Stimulated activated CD4-positive, alpha-beta T cell treated with anti-CD3 and anti-CD28 coated beads, Interleukin-1b, Interleukin-23, amount 100 ng/mL, for 4 hours (primary cell): ENCODE measurements around the gene WIPF2.

ENCODE experiments used
- DNase-seq, 2 donors: peaks; one replicate each; pipeline ENCODE4 v3.0.0-alpha.2; 2020; ENCODE audit warnings: low read depth in 2 of 2

Gene WIPF2

DNA sequence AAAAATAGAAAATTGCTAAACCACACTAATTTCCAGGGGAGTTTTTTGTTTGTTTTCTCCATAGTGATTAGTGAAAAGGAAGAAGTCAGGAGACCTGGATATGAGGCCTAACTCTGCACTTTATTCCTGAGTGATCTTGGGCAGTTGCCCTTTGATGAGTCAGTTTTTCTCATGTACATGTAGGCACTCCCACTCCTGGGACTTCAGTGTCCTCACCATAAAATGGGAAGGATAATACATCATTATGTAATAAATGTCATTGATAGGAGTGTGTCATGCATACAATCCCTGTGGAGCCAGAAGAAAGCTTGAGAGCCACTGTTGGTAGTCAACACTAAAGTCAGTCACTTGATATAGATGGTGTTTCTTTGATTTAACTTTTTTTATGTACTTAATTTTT lies 32.5 kb downstream of the WIPF2 start:
- no peak for DNase-seq

DNA sequence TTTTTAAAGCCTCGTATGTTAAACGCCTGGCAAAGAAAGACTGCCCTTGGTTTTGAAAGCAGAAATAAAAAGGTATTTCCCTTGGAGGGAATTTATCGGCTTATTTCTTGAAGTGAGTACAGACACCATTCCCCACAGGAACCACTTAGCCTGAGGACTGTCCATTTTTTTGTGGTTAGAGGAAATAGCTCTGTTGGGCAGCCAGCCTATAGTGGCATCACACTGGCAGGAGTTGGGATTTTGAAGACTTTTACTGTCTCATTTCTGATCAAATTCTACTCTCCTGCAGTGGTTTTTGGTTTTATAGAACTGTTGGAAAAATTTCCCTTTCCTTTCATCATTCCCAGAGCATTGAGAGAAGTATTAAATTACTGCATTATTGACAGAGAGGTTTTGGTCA lies 34.5 kb downstream of the WIPF2 start:
- DNase-seq = no peak

DNA sequence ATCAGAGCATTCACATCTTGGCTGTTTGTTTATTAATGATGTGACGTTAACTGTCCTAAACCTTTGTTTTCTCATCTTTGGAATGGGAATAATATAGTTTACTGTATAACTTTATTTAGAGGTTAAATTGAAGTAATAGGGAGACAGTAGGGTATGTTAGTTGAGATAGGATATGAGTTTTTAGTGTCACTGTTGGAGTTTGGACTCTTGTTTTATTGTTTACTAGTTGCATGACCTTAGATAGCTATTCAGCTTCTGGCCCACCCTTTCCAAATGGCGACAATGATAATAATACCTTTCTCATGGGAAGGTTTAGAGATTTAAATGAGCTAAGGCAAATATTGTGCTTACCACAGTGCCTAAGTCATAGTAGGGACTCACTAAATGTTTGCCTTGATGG lies 40.4 kb downstream of the WIPF2 start:
- DNase-seq = no peak

DNA sequence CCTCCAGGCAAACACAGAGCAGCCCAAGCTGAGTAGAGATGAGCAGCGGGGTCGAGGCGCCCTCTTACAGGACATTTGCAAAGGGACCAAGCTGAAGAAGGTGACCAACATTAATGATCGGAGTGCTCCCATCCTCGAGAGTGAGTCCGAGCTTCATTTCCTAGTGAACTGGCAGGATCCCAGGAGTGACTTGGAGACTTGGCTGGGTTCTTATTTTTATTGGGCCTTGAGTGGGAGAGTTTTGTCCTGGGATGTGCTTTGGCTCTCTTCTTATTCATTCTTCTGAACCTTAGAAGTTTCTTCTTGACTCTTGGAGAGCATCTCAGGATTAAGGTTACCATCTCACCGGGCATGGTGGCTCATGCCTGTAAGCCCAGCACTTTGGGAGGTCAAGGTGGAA lies 41.4 kb downstream of the WIPF2 start:
- DNase-seq = no peak

DNA sequence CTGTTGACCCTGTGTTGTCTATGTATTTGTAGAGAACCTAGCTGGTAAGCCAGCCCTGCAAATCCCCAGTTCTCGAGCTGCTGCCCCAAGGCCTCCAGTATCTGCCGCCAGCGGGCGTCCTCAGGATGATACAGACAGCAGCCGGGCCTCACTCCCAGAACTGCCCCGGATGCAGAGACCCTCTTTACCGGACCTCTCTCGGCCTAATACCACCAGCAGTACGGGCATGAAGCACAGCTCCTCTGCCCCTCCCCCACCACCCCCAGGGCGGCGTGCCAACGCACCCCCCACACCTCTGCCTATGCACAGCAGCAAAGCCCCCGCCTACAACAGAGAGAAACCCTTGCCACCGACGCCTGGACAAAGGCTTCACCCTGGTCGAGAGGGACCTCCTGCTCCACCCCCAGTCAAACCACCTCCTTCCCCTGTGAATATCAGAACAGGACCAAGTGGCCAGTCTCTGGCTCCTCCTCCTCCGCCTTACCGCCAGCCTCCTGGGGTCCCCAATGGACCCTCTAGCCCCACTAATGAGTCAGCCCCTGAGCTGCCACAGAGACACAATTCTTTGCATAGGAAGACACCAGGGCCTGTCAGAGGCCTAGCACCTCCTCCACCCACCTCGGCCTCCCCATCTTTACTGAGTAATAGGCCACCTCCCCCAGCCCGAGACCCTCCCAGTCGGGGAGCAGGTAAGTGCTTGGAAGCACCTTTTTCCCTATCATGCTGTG lies 45.5 kb downstream of the WIPF2 start:
- no peak for DNase-seq

DNA sequence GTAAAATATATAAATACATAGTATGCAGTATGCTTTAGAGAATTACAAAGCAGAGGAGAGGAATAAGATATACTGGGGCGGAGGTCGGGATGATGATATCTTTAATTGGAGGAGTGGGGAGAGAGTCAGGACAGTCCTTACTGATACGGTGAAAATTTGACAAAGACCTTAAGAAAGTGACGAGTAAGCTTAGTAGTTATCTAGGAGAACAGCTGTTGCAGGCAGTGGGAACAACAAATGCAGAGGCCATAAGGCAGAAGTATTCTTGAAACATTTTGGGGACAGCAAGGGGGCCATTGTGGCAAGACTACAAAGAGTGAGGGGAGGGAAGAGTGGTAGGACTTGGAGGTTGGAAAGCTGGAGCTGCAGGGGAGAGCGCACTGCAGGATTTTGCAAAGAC lies 46.2 kb downstream of the WIPF2 start:
- DNase-seq = no peak

DNA sequence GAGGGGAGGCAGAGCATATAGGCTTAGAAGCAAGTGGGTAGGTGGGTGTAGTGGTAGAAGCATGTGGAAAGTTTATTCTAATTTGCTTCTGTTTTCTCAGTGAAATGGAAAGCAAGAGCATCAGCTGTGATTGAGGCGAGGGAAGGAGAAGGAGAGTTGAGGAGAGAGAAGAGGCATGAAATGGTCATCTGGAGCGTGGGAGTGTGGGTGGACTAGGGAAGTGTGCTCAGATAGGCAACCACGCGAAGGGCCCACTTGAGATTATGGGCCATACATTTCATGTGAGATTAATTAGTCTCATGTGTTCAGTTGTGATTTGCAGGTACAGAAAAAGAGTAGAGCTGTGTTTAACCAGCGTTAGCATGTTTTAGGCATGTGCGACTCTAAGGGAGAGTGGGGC lies 47.8 kb downstream of the WIPF2 start:
- no peak for DNase-seq

DNA sequence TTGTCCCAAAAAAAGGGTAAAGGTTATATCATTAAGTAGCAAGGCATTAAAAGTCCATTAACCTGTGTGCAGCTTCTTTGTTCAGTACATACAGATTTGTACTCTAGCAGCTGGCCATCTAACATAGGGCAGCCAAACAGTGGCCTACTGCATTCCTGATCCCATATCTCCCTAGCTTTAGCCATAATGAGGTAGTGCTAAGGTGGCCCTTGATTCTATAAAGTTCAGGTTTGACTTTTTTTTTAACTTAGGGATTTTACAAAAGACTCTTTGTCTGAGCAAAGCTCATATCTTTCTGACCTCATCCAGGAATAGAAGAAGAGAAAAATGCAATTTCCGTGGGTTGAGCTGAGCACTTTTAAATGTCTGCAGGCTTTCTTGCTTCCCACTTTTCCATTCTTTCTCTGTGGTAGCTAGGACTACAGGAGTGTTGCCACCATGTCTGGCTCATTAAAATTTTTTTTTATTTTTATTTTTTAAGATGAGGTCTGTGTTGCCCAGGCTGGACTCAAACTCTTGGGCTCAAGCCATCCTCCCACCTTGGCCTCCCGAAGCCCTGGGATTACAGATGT lies 49.1 kb downstream of the WIPF2 start:
- DNase-seq = no peak

DNA sequence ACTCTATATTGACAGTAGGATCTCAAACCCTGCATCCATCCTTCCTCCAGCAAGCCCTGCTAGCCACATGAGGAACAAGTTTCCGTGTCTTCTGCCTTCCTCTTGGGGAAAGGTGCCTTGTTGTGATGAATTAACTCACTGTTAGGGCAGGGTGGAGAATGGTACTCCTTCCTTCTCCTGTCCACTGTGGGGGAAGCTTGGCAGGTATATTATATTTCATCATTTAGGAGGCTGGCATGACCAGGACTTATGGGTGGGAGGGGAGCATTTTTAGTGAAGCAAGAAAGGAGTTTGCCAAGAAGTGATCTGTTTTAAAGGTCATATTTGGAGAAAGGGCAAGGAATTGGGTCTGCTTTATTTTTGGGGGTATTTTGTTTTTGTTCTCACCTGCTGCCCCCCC lies 59.3 kb downstream of the WIPF2 start:
- no peak for DNase-seq

DNA sequence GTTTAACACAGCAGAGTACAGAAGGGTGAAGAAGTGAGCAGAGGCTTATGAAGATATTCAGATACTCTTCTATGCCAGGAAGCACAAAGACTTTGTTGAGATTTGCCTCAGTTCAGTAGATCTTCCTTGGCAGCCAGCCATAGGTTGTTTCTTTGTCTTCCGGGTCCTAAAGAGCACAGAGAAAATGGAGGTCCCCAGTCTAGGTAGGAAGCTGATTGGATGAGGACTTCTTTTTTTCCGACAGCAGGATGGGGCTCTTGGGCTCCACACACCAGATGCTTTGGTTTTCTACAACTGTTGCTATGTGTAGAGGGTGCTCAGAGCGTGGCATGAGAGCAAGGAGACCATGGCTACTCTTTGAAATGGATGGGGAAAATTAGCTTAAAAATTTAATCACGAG lies 60.3 kb downstream of the WIPF2 start:
- DNase-seq = no peak

DNA sequence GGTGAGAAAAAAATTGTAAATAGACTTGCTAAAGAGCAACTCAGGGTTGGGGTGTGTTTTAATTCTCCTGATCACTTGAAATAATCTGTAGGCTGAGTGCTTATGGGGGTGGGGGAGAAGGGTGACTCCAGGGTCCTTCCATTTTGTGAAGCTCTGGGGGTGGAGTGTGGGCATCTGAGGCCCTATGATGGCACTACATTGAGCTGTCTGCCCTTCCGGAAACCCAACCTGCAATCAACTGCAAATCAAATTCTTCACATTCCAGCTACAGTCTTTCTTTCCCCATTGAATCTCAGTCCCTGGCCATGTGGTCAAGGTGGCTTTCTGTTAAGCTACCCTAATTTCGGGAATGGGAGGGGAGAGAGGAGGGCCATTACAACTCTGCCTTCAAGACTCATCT lies 62.6 kb downstream of the WIPF2 start:
- DNase-seq = no peak

DNA sequence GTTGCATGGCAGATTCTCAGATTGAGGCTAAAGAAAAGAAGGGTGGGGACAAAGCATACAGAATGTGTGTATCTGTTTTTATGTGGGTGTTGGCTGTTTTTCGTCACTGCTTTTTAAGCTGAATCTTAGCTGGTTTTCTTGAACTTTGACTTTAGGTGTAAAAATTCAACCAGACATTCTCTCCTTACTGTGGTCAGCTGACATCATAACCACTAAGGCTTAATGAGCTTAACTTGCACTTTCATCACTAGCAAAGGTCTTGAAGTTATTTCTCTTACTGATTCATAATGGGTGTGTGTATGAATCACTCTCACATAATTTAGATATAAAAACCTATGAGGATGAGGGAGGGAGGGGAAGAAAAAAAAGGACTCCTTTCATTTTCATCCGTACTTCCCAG lies 64.6 kb downstream of the WIPF2 start:
- no peak for DNase-seq

DNA sequence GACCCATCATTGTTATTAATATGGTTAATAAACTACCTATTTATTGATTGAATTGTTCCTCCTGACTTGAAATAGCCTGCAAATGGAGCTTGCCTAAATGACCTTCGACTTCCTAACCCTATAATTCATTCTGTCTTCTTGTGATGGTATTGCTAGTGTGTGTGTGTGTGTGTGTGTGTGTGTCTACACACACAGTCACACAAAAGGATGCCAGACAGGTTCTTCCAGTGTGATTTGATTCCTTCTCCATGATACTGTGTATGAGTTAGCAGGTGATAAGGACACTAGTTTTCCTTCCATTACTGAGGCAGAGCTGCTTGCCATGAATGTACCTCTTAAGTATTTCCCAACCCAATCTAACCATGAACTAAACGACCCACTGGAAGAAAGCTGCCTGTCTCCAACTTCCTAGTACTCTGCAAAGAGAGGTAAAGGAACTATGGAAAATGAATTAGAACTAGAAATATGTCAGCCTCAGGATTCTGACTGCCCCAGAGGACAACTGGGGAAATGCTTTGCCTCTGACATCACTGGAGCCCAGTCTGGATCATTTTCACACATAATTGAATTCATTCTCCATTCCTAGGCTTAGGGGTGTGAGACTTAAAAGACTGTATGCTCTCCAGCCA lies 65.1 kb downstream of the WIPF2 start:
- no peak for DNase-seq

DNA sequence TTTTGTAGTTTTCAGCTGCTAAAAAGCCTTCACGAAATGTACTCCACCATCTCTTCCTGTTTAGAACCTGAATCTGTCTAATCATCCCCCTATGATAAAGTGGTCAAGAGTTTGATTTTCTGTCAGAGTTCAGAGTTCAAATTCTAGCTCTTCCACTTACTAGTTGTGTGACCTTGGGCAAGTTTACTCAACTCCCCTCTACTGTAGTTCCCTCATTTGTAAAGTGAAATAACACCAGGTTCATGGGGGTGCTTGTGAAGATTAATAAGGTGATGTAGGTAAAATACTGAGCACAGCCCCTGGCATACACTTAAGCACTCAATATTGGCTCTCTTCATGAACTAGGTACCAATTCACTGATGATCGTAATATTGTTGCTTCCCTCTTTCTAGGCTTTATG lies 67.4 kb downstream of the WIPF2 start:
- DNase-seq = no peak

DNA sequence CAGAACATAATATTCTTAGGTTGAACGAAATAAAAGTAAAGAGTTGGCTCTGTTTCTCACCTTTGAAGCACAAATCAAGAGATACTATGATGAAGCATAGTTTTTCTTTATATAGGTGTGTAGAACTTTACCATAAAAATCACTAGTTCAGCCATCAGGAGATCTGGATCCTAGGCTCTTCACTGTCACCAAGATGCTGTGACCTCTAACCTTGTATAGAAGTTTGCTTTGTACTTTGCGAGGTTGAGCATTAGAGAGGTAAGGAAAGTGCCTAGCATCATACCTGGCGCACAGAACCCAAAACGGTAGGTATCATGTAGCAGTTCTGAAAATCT lies 68.0 kb downstream of the WIPF2 start:
- no peak for DNase-seq

DNA sequence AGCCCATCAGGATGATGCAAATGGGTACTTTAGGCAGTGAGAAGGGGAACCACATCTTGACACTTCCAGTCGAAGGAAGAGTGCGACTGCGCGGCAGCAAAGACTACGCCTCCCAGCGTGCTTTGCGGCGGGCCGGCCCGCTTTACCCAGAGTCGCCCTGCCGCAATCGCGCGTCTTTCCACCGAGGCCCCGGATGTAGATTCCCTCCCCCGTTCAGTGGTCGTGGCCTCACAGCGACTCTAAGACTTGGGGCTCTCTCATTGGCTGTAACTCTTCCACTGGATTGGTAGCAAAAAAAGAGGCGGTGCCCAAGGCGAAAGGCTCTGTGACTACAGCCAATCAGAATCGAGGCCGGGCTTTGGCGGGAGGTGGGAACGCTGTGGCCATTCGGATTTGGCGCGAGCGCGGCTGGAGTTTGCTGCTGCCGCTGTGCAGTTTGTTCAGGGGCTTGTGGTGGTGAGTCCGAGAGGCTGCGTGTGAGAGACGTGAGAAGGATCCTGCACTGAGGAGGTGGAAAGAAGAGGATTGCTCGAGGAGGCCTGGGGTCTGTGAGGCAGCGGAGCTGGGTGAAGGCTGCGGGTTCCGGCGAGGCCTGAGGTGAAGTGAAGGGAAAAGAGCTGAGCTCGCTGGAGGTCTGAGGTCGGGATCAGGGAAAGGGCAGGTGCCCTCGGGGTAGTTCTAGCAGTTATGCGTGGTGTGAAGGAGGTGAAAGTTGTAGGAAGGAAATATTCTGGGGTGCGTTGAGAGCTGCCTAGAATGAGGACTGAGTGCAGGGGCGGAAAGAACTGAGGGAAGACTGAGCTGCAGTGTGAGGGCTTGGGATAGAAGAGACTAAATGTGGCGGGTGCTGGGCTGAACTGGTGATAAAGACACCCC lies 68.6 kb downstream of the WIPF2 start, which contains the start of gene CDC6:
CDC6 (plus strand) TSS at position 386 of the 876 bp plus-strand sequence. CDS start 1,542 bp downstream, outside the sequence.
- DNase-seq = peak; percentile 94 to 95

DNA sequence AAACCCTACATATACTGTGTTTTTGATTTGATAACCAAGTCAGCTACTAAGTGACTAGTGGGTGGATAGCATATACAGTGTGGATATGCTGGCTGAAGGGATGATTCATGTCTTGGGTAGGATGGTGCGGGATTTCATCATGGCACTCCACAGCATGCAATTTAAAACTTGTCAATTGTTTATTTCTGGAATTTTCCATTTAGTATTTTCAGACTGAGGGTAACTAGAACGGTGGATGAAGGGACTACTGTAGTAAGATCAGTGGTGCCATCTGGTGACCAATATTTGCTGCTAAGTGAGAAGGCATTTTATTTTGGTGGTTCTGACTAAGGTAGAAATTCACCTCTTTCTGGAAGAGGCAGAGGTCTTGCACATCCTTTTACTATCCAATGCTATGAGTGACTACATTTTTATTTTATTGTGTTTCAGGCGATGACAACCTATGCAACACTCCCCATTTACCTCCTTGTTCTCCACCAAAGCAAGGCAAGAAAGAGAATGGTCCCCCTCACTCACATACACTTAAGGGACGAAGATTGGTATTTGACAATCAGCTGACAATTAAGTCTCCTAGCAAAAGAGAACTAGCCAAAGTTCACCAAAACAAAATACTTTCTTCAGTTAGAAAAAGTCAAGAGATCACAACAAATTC lies 71.7 kb downstream of the WIPF2 start:
- no peak for DNase-seq

DNA sequence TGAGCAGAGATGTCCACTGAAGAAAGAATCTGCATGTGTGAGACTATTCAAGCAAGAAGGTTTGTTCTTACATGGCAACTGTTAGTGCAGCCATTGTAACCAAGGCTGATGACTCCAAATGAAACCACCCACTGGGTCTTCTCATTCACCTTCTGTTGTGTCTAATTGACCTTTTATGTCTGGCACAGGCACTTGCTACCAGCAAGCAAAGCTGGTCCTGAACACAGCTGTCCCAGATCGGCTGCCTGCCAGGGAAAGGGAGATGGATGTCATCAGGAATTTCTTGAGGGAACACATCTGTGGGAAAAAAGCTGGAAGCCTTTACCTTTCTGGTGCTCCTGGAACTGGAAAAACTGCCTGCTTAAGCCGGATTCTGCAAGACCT lies 72.2 kb downstream of the WIPF2 start:
- DNase-seq = no peak

DNA sequence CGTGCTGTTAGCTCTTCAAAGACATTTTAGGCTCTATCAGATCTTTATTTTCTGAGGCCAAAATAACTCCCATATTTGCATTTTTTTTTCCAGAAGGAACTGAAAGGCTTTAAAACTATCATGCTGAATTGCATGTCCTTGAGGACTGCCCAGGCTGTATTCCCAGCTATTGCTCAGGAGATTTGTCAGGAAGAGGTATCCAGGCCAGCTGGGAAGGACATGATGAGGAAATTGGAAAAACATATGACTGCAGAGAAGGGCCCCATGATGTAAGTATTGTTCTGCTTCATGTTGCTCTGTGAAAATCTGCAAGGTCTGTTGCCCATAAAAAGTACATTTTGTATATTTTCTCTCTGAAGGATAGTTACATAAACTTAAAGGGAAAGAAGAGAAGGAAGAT lies 74.3 kb downstream of the WIPF2 start:
- DNase-seq = no peak

DNA sequence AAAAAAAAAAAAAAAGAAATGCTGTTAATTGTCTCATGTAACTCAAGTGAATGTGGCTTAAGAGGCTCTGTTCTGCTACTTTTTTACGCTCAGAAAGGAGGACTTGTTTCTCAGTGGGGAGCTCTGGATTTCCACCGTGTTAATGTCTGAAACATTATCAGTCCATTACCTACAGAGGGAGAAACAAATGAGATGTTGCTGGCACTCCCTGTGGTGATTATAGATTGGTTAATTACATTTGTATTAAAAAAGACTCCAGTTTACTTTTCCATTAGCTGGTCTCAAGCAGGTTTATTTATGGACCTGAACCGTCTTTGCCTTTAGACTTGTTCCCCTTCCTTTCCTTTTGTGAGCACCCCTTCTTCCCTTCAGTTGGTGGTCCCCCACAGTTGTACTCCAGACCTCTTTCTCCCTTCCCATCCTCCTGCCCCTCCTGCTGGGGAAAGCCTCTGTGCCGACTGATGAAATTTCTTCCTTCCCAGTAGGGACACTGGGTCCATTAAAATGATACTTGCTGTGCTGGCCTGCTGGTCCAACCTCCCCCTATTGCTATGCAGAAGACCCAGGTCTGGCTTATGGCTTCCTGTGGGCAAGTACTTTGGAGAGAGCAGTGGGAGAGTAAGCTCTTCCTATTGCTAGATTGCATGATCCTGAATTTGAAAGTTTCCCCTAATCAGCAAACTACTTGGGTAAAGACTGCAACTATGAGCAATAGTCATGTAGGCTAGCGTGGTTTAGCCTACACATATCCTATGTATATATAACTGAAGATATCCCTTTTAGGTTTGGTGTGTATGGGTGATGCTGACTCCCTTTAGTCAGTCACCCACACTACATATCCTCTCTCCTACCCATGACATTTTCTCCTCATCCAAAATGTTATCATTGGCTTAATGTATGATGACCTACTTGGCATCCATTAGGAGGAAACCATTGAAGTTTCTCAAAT lies 76.7 kb downstream of the WIPF2 start:
- DNase-seq = no peak

DNA sequence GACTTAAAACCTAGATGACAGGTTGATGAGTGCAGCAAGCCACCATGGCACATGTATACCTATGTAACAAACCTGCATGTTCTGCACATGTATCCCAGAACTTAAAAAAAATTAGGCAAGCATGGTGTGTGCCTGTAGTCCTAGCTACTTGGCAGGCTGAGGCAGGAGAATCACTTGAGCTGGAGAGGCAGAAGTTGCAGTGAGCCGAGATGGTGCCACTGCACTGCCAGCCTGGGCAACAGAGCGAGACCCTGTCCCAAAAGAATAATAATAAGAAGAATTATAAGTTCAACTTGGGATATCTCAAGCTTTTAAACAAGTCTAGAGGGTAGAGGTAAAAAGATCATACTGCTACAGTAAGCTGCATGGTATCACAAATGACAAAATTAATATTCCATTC lies 78.4 kb downstream of the WIPF2 start:
- DNase-seq = no peak
